ENCODE data around the gene CCNO.

Gene CCNO

GRCh38 chr5:55227664-55228430, 5.6 kb downstream of the CCNO start:
- Mint-ChIP-seq H3K27me3 (ENCODE audit: low read depth) (peaks cover 92% of the 10 kb centered on the region), H3K27ac (peak overlapping the region; percentile 27)

DNA sequence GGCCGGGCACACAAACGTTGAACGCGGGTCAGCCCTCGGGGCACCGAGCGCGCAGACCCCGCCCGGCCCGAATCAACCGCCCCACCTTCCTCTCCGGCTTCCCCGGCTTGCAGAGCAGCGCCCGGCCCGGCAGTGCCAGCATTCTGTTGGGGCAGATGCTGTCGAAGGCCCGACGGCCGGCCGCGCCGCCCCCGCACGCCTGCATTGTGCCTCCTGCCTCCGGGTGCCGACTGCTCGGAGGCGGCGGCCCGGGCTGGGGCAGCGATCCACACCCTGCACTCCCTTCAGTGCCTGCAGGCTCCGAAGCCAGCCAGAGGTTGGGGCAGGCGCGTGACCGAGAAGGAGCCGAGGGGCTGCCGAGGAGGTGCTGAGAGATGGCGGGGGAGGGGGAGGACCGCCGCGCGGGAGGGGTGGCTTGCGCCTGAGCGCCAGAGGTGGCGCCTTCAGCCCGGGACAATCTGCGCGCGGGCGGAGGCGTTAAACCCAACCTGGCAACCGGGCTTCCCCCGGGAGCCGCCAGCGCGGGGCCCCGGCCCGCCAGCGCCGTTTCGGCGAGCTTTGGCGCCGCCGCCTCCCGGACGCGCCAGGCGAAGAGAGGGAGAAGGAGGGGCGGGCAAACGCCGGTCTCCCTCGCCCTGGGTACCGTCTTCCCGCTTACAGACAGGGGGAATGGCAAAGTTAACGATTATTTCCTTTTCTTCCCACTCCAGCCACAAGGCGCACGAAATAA, 6.3 kb downstream of the CCNO start, which contains the start of gene MCIDAS:
Gene MCIDAS, minus strand, starts transcription at position 382 of the 730 bp plus-strand sequence. Its CDS starts 177 bp downstream, at position 205.
- H3K27ac Mint-ChIP-seq, result peak within 1 kb of the TSS; percentile 27
- H3K4me3 Mint-ChIP-seq, result peak within 1 kb of the TSS; percentile 58
- H3K27me3 Mint-ChIP-seq (ENCODE audit: low read depth), result peaks cover 92% of the 10 kb centered on the region
- peaks cover 30% of the 10 kb centered on the region for H3K4me1 Mint-ChIP-seq (ENCODE audit: low read depth)
- no peaks in the 10 kb centered on the region for H3K36me3 Mint-ChIP-seq (ENCODE audit: low read depth)
- H3K9me3 Mint-ChIP-seq, result no peaks in the 10 kb centered on the region

More at GRCh38 chr5:55227664-55228430, 5.6 kb downstream of the CCNO start:
- no peaks in the 10 kb centered on the region for H3K36me3 Mint-ChIP-seq (ENCODE audit: low read depth)
- H3K9me3 Mint-ChIP-seq, result no peaks in the 10 kb centered on the region
- peak overlapping the region; percentile 57 for H3K4me3 Mint-ChIP-seq
- peaks cover 35% of the 10 kb centered on the region for H3K4me1 Mint-ChIP-seq (ENCODE audit: low read depth)

DNA sequence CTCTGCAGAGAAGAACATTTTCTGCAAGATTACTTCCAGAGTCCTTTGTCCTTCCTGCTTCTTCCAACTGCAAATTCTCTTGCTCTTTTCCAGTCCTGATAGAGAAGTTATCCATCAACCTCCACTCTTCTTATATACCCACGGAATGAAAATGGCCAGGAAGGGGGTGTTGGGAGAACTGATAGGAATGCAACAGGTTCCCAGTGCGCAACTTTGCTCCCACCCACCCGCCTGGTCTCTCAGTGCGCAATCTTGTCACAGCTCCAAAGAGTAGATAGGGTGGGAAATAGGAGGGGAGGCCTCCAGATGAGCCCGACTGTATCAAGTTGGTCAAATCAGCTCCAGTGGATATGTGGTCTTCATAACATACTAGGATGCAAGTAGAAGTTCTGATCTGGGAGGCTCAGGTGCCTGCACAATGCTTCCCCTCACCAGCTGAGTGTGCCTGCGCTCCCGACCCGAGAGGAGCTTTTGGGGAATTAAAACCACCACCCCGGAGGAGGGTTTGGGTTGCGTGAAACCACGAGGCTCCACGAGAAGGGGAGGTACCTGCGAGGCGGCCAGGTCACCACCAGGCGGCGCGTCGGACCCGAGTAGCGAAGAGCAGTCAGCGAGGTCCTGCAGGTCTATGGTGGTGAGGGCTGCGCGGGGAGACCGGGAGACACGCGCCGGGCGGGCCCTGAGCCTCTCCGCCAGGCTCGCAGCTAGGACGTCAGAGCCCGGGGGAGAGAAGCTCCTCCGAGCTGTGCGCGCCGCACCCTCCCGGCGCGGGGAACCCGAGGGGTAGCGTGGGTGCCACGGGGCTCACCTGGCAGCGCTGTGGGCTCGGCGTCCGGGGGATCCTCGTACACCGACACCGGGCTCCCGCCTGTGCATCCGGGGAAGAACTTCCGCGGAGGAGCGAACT, 7.1 kb downstream of the CCNO start:
- H3K9me3 Mint-ChIP-seq, result no peaks in the 10 kb centered on the region
- peaks cover 25% of the 10 kb centered on the region for H3K4me1 Mint-ChIP-seq (ENCODE audit: low read depth)
- peak overlapping the region; percentile 58 for H3K4me3 Mint-ChIP-seq
- H3K36me3 Mint-ChIP-seq (ENCODE audit: low read depth), result no peaks in the 10 kb centered on the region
- H3K27ac Mint-ChIP-seq, result no peak overlapping the region
- H3K27me3 Mint-ChIP-seq (ENCODE audit: low read depth), result peaks cover 92% of the 10 kb centered on the region

- H3K4me3 Mint-ChIP-seq, result peak overlapping the region; percentile 28
- H3K9me3 Mint-ChIP-seq, result no peaks in the 10 kb centered on the region
- no peaks in the 10 kb centered on the region for H3K36me3 Mint-ChIP-seq (ENCODE audit: low read depth)
- no peak overlapping the region for H3K27ac Mint-ChIP-seq
- H3K27me3 Mint-ChIP-seq (ENCODE audit: low read depth), result peaks cover 92% of the 10 kb centered on the region
- peaks cover 24% of the 10 kb centered on the region for H3K4me1 Mint-ChIP-seq (ENCODE audit: low read depth)
These were observed 8.1 kb downstream of the CCNO start for GRCh38 chr5:55225346-55225745.

- Mint-ChIP-seq H3K27me3 (ENCODE audit: low read depth) (peaks cover 90% of the 10 kb centered on the region), H3K27ac (no peak overlapping the region), H3K9me3 (no peaks in the 10 kb centered on the region), H3K4me3 (no peak overlapping the region), H3K4me1 (ENCODE audit: low read depth) (peaks cover 28% of the 10 kb centered on the region), H3K36me3 (ENCODE audit: low read depth) (no peaks in the 10 kb centered on the region)
These were observed 9.6 kb downstream of the CCNO start for GRCh38 chr5:55223812-55224240.

- H3K27me3 Mint-ChIP-seq (ENCODE audit: low read depth), result peaks cover 90% of the 10 kb centered on the region
- no peaks in the 10 kb centered on the region for H3K9me3 Mint-ChIP-seq
- H3K4me3 Mint-ChIP-seq, result no peak overlapping the region
- H3K36me3 Mint-ChIP-seq (ENCODE audit: low read depth), result no peaks in the 10 kb centered on the region
- peaks cover 28% of the 10 kb centered on the region for H3K4me1 Mint-ChIP-seq (ENCODE audit: low read depth)
- no peak overlapping the region for H3K27ac Mint-ChIP-seq
These were observed 10.2 kb downstream of the CCNO start for GRCh38 chr5:55222985-55223811.

DNA sequence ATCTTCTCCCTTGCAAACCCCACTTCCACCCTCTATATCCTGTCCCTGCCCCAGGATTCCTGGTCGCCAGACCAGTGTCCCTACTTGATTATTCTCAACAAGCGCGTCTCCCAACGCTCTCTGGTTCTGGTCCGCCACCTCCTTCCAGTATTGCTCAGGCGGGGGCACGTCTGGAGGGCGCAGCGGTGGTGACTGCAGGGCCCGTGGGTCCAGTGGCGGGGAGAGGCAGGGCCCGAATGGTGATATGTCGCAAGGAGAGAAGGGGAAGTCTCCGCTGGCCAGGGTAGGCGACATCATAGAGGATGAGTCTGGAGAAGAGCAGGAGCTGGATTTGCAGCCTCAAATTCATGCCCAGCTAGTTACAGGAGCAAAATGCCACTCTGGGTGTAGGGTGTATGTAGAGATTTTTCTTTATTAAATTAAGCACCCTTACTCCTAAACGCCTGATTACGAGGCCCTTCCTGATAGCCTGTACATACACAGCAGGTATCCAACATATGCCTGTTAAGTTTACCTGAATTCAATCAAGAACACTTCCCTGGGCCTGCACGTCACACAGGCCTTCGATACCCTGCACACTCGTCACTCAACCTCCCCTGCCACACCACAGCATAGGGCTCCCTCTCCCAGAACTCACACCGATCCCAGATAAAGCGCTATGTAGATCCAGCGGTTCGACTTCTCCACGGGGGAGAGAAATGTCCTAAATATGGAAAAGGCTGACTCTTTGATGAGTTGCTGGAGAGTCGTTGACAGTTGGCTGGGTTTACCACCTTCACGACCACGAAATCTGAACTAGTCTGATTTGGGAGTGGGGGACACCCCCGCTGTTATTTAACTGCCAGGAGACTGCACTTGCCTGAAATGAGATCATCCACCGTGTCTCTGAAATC, 11.1 kb downstream of the CCNO start:
- Mint-ChIP-seq H3K4me3 (no peak overlapping the region), H3K36me3 (ENCODE audit: low read depth) (no peaks in the 10 kb centered on the region), H3K27ac (peak overlapping the region; percentile 60), H3K9me3 (no peaks in the 10 kb centered on the region), H3K4me1 (ENCODE audit: low read depth) (peaks cover 21% of the 10 kb centered on the region), H3K27me3 (ENCODE audit: low read depth) (peaks cover 88% of the 10 kb centered on the region)

GRCh38 chr5:55220433-55221185, 12.8 kb downstream of the CCNO start:
- no peaks in the 10 kb centered on the region for H3K9me3 Mint-ChIP-seq
- no peaks in the 10 kb centered on the region for H3K36me3 Mint-ChIP-seq (ENCODE audit: low read depth)
- peak overlapping the region; percentile 66 for H3K4me3 Mint-ChIP-seq
- peaks cover 16% of the 10 kb centered on the region for H3K4me1 Mint-ChIP-seq (ENCODE audit: low read depth)
- peaks cover 85% of the 10 kb centered on the region for H3K27me3 Mint-ChIP-seq (ENCODE audit: low read depth)
- no peak overlapping the region for H3K27ac Mint-ChIP-seq

- no peak overlapping the region for H3K4me3 Mint-ChIP-seq
These were observed 13.6 kb downstream of the CCNO start for GRCh38 chr5:55219770-55220169.

DNA sequence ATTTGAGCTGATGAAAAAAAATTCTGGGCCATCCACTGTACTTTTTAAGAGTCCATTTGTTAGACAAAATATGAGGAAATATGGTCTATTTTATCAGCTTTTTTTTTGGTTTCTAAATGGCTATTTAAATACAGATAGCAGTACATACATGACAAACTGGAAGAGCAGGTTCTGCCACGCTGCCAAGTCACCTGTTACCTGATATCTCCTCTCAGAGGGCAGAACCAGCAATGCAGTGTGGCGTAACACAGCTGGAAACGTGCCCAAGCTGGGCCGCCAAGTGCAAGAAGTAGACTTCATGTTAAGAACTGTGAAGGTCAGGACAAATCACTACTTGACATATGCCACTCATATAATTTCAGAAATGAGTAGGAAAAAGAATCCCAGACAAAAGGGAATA, 14.4 kb downstream of the CCNO start:
- Mint-ChIP-seq H3K4me3 (no peak overlapping the region), H3K36me3 (ENCODE audit: low read depth) (no peaks in the 10 kb centered on the region), H3K27me3 (ENCODE audit: low read depth) (peaks cover 73% of the 10 kb centered on the region), H3K27ac (no peak overlapping the region), H3K4me1 (ENCODE audit: low read depth) (peaks cover 15% of the 10 kb centered on the region), H3K9me3 (no peaks in the 10 kb centered on the region)

More at GRCh38 chr5:55219770-55220169, 13.6 kb downstream of the CCNO start:
- Mint-ChIP-seq H3K36me3 (ENCODE audit: low read depth) (no peaks in the 10 kb centered on the region), H3K27ac (no peak overlapping the region), H3K9me3 (no peaks in the 10 kb centered on the region), H3K4me1 (ENCODE audit: low read depth) (peaks cover 16% of the 10 kb centered on the region), H3K27me3 (ENCODE audit: low read depth) (peaks cover 82% of the 10 kb centered on the region)

GRCh38 chr5:55211184-55211874, 22.1 kb downstream of the CCNO start:
- no peaks in the 10 kb centered on the region for H3K9me3 Mint-ChIP-seq
- no peaks in the 10 kb centered on the region for H3K36me3 Mint-ChIP-seq (ENCODE audit: low read depth)
- peaks cover 50% of the 10 kb centered on the region for H3K27me3 Mint-ChIP-seq (ENCODE audit: low read depth)
- peaks cover 4% of the 10 kb centered on the region for H3K4me1 Mint-ChIP-seq (ENCODE audit: low read depth)
- H3K4me3 Mint-ChIP-seq, result no peak overlapping the region
- no peak overlapping the region for H3K27ac Mint-ChIP-seq

GRCh38 chr5:55205001-55205400, 28.4 kb downstream of the CCNO start:
- Mint-ChIP-seq H3K36me3 (ENCODE audit: low read depth) (no peaks in the 10 kb centered on the region), H3K9me3 (no peaks in the 10 kb centered on the region), H3K4me3 (no peak overlapping the region), H3K27ac (no peak overlapping the region), H3K27me3 (ENCODE audit: low read depth) (peaks cover 69% of the 10 kb centered on the region), H3K4me1 (ENCODE audit: low read depth) (peaks cover 4% of the 10 kb centered on the region)

Measured in T-helper 1 cell treated with Interleukin-12 subunit alpha and Interleukin-12 subunit beta and Interleukin-4 antibody, amounts not matched to agents 30 μg/mL and 1 μg/mL, for 36 hours (primary cell).